Epithelial cell of proximal tubule (primary cell): ENCODE measurements around the gene GSC2. TPM values are rescaled to one million over a fixed set of nuclear protein-coding genes. Genes with fewer than 3 reads are reported as not detected.
A peak's percentile ranks its signal among the peaks of the same experiment; 100 is the strongest.

Source experiments
- DNase-seq: peaks from one replicate; pipeline ENCODE4 v3.0.0-alpha.2; 2011; ENCODE audit warnings: low read depth
- H3K4me3 ChIP-seq: 2 replicates; pipeline ENCODE4 v1.5.1; 2011; ENCODE audit warnings: low read depth, mild to moderate bottlenecking, low read length
- CTCF ChIP-seq: conservative IDR thresholded peaks from 2 replicates; pipeline ENCODE4 v1.5.1; 2012; ENCODE audit warnings: low read depth, mild to moderate bottlenecking, low read length
- total RNA-seq: library from RNA; depleted of rRNA; stranded (reverse); fragments of >200 nt; gene quantifications from 2 replicates; pipeline ENCODE4 v1.2.3, GENCODE V29; 2015

GSC2 gene
- total RNA-seq, 1 donor from 2014 or later = not detected

GRCh38 chr22:19125474-19126308 lies 24.4 kb downstream of the GSC2 start:
- no peak for TF ChIP-seq CTCF
- H3K4me3 ChIP-seq = no peak overlapping the region
- DNase-seq = no peak

- H3K4me3 ChIP-seq = no peak overlapping the region
- no peak for TF ChIP-seq CTCF
- DNase-seq = no peak
Observed at GRCh38 chr22:19125011-19125410, 25.1 kb downstream of the GSC2 start.

GRCh38 chr22:19124377-19124776 lies 25.7 kb downstream of the GSC2 start:
- TF ChIP-seq CTCF = no peak
- no peak for DNase-seq
- H3K4me3 ChIP-seq = no peak overlapping the region

GRCh38 chr22:19123936-19124335 lies 26.2 kb downstream of the GSC2 start:
- H3K4me3 ChIP-seq = no peak overlapping the region
- no peak for TF ChIP-seq CTCF
- no peak for DNase-seq

GRCh38 chr22:19122752-19123492 lies 27.2 kb downstream of the GSC2 start:
- TF ChIP-seq CTCF = no peak
- no peak for DNase-seq
- peak overlapping the region; percentile 54 for H3K4me3 ChIP-seq

- no peak for TF ChIP-seq CTCF
- DNase-seq = peak; percentile 46
- peak within 1 kb of the TSS; percentile 88 for H3K4me3 ChIP-seq
Observed at GRCh38 chr22:19122143-19122751, 27.8 kb downstream of the GSC2 start, which contains the start of gene DGCR2. Gene DGCR2, minus strand, starts transcription at chr22:19122412. Its CDS starts 206 bp downstream, at chr22:19122206.
